Measurements from ENCODE around the gene RGL1. TPM values are rescaled to one million over a fixed set of nuclear protein-coding genes. Genes with fewer than 3 reads are reported as not detected.

RGL1 gene
- total and polyA plus RNA-seq, 3 donors from 2014 or later, result 34.3 to 58.2 (median 41.5) TPM

- no peak for DNase-seq
- TF ChIP-seq CTCF (IDR thresholded peaks at IDR 0.05) (no peak), POLR2A (IDR thresholded peaks at IDR 0.05) (no peak)
- Histone ChIP-seq H3K27me3 (no peaks in the 10 kb centered on the region), H3K4me3 (no peak overlapping the region), H3K9me3 (no peaks in the 10 kb centered on the region), H3K36me3 (ENCODE audit: low read depth, missing control alignments) (no peaks in the 10 kb centered on the region), H3K27ac (no peak overlapping the region), H3K4me1 (peaks cover 4% of the 10 kb centered on the region)
- intact Hi-C loops (cut with DNase I; ENCODE audit: low total_unique reads), result no loop called here
- WGBS, 2 donors, result 85 to 91% methylated on average over 3 of the region's 3 CpGs
These were observed 26.9 kb upstream of the RGL1 start for GRCh38 chr1:183778045-183778444.

DNA sequence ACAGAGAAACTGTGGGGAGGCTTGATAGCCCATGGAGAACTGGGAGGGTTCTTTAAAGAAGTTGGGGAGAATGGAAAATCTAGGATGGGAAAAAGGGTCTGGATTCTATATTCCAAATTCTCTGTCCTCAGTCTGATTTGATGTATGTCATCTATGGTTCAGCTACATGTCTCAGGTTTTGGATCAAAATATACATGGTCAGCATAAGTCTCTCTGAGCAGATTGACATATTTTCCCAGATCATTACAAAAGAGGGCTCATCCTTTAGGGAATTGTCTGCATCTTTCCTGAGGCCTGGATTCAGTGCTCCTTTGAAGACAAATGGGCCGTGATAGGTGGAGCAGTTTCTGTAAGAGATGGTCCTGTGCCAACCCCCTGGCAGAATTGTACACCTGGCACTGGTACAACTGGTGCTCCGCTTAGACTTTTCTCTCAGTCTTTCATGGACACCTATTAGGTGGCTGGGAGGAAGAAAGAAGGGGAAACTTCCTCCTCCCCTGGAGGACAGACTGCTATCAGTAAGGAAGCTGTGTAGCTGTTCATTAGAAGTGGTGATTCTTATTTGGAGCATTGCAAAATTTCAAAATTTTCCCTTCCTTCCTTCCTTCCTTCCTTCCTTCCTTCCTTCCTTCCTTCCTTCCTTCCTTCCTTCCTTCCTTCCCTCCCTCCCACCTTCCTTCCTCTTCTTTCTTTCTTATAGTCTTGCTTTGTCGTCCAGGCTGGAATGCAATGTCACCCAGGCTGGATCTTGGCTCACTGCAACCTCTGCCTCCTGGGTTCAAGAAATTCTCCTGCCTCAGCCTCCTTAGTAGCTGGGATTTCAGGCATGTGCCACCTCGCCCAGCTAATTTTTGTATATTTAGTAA, 26.1 kb upstream of the RGL1 start:
- no peak for DNase-seq
- H3K27ac ChIP-seq, result no peak overlapping the region
- no peaks in the 10 kb centered on the region for H3K9me3 ChIP-seq
- intact Hi-C loops (cut with DNase I; ENCODE audit: low total_unique reads), result no loop called here
- H3K4me3 ChIP-seq, result no peak overlapping the region
- no peaks in the 10 kb centered on the region for H3K36me3 ChIP-seq (ENCODE audit: low read depth, missing control alignments)
- peaks cover 5% of the 10 kb centered on the region for H3K4me1 ChIP-seq
- H3K27me3 ChIP-seq, result no peaks in the 10 kb centered on the region
- WGBS, 2 donors, result 77 to 84% methylated on average over 4 of the region's 4 CpGs
- TF ChIP-seq POLR2A (IDR thresholded peaks at IDR 0.05) (no peak), CTCF (IDR thresholded peaks at IDR 0.05) (no peak)

DNA sequence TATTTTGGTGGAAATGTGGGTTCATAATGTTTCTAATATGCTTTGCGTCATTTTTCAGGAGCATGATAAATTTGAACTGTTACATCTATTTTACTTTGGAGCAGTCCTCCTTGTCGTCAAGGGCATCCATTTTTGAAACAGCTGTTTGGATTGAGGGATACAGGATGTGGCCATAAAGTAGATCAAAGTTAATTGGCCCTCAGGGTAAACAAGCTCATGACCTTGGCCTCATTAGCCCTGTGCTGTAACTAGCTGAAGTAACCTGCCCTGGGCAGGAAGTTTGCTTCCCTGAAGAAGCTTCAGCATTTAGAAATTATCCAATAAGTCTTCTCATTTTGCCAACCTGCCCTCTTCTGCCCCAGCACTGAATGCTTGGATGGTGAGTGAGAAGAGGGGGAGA, 24.8 kb upstream of the RGL1 start:
- 41 to 59% methylated on average over 2 of the region's 2 CpGs for WGBS, 2 donors
- intact Hi-C loops (cut with DNase I; ENCODE audit: low total_unique reads), result no loop called here
- no peaks in the 10 kb centered on the region for H3K9me3 ChIP-seq
- no peak for DNase-seq
- H3K4me1 ChIP-seq, result peaks cover 13% of the 10 kb centered on the region
- H3K36me3 ChIP-seq (ENCODE audit: low read depth, missing control alignments), result no peaks in the 10 kb centered on the region
- H3K4me3 ChIP-seq, result no peak overlapping the region
- no peaks in the 10 kb centered on the region for H3K27me3 ChIP-seq
- H3K27ac ChIP-seq, result no peak overlapping the region
- TF ChIP-seq POLR2A (IDR thresholded peaks at IDR 0.05) (no peak), CTCF (IDR thresholded peaks at IDR 0.05) (no peak)

GRCh38 chr1:183780757-183781156, 24.2 kb upstream of the RGL1 start:
- Histone ChIP-seq H3K4me1 (peaks cover 13% of the 10 kb centered on the region), H3K4me3 (no peak overlapping the region), H3K27me3 (no peaks in the 10 kb centered on the region), H3K36me3 (ENCODE audit: low read depth, missing control alignments) (no peaks in the 10 kb centered on the region), H3K27ac (no peak overlapping the region), H3K9me3 (no peaks in the 10 kb centered on the region)
- TF ChIP-seq CTCF (IDR thresholded peaks at IDR 0.05) (no peak), POLR2A (IDR thresholded peaks at IDR 0.05) (no peak)
- no peak for DNase-seq
- WGBS, 2 donors, result 80 to 88% methylated on average over 2 of the region's 2 CpGs
- intact Hi-C loops (cut with DNase I; ENCODE audit: low total_unique reads), result no loop called here

- no peaks in the 10 kb centered on the region for H3K36me3 ChIP-seq (ENCODE audit: low read depth, missing control alignments)
- DNase-seq, result no peak
- H3K4me3 ChIP-seq, result no peak overlapping the region
- intact Hi-C loops (cut with DNase I; ENCODE audit: low total_unique reads), result no loop called here
- no peaks in the 10 kb centered on the region for H3K27me3 ChIP-seq
- H3K27ac ChIP-seq, result no peak overlapping the region
- TF ChIP-seq CTCF (IDR thresholded peaks at IDR 0.05) (no peak), POLR2A (IDR thresholded peaks at IDR 0.05) (no peak)
- H3K4me1 ChIP-seq, result peaks cover 13% of the 10 kb centered on the region
- no peaks in the 10 kb centered on the region for H3K9me3 ChIP-seq
These were observed 21.6 kb upstream of the RGL1 start for GRCh38 chr1:183783342-183783741.
